Fibroblast of the conjunctiva (primary cell): Measurements from ENCODE around the gene KCNH3.

Experiments used
- DNase-seq: peaks from one replicate; pipeline ENCODE4 v3.0.0-alpha.2; 2010; ENCODE audit warnings: low read depth

The KCNH3 gene

DNA sequence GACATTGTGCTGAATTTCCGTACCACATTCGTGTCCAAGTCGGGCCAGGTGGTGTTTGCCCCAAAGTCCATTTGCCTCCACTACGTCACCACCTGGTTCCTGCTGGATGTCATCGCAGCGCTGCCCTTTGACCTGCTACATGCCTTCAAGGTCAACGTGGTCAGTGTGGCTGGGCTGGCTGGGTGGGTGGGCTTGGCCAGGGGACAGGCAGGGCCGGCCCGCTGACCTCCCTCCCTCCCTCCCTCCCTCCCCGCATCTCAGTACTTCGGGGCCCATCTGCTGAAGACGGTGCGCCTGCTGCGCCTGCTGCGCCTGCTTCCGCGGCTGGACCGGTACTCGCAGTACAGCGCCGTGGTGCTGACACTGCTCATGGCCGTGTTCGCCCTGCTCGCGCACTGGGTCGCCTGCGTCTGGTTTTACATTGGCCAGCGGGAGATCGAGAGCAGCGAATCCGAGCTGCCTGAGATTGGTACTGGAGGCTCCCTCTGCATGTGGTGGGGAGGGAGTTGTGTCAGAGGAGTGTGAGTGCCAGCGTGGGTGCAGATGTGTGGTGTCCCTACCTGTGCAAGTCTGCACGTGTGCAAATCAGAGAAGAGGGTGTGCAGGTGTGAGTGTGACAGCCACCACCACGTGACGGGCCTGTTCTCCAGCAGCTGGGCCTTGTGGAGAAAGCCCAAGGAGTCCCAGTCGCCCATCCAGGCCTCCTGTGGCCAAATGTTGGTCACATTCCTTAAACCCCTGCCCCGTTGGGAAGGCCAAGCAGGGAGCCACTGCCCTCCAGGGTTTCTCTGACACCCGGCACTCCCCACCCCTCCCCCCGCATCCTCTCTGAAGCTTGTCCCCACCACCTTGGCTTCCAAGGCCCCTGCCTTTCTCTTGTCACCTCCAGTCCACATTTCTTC is 5.3 kb downstream of the KCNH3 start:
- no peak for DNase-seq

DNA sequence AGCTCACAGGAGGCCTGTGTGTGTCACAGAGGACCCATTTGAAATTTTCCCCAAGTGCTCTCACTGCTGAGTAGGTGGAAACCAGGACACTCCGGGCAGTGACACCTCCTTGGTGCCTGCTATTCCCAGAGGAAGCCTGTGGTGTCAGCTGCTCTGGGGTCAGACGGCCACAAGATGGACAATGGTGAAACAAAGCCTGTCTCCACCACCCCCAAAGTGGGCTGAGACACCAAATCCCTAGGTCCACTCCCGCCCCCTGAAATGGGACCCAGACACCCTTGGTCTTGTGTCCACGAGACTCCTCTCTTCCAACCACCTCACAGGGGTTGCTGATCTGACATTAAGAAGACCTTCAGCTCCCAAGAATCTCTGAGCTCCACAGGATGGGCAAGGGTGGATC is 7.0 kb downstream of the KCNH3 start:
- DNase-seq: no peak

DNA sequence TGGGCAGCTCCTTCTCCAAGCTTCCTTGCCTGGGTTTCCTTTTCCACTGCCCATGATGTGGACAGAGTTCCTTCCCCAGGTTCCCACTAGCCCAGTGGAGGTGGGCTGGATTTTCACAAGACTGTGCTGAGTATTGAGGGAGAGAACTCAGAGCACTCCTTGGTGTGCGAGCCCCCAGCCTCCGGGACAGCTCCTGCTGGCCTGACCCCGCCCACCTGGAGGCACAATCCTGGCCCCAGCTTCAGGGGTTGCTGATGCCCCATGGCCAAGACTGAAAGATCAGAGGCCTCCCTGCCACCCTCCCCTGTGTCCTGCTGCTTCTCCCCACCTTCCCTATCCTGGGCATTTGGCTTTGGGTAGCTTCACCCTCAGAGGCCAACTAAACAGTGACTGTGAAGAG is 7.7 kb downstream of the KCNH3 start:
- no peak for DNase-seq

DNA sequence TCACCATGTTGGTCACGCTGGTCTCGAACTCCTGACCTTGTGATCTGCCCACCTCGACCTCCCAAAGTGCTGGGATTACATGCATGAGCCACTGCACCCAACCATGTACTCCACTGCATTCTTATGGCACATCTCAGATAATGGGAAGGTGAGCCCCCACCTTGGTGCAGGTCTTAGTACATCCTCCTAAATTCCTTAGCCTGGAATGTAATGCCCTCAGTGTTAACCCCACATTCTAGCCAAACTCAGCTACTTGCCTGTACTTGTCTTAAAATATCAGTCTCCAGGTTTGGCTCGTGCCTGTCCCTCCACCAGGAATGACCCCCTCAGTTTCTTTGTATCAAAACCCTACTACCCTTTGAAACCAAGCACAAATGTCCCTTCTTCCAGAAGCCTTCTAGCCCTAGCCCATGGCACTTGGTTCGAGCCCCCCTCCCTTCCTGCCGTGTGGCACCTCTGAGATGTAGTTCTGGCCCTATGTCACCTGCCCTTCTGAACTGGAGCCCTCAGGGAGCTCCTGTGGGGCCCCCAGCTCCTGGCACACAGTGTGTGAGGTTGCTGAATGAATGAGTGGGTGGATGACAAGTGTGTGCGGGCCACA is 8.4 kb downstream of the KCNH3 start:
- DNase-seq: no peak

DNA sequence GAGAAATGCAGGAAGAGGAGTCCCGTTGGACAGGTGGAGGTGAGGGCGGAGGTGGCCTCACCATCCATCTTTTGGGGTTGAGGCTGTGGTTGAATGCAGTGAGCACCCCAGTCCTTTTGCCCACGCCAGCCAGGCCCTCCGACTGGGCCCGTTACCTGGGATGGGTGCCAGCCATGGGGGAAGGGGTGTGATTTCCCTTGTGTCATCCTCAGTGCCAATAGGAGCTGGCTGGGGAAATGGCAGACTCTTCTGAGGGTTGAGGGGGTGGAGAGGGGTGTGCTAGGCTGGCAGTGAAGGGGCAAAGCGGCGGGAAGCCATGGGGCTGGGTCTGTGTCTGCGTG is 9.6 kb downstream of the KCNH3 start:
- DNase-seq: no peak

DNA sequence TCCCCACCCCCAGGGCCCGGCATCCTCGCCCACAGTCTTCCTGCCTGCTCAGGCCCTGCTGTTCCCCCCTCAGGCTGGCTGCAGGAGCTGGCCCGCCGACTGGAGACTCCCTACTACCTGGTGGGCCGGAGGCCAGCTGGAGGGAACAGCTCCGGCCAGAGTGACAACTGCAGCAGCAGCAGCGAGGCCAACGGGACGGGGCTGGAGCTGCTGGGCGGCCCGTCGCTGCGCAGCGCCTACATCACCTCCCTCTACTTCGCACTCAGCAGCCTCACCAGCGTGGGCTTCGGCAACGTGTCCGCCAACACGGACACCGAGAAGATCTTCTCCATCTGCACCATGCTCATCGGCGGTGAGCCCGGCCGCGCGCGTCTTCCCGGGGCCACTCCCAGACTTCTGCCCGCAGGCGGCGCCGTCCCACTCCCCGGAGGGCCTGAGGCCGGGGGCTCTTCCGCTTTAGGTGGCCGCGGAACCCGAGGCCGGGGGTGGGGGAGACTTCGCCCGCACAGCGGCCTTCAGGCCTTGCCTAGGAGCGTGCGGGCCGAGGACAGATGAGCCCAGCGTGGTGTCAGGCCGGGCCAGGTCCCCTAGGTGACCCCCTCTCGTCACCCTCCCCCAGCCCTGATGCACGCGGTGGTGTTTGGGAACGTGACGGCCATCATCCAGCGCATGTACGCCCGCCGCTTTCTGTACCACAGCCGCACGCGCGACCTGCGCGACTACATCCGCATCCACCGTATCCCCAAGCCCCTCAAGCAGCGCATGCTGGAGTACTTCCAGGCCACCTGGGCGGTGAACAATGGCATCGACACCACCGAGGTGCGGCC is 10.2 kb downstream of the KCNH3 start:
- DNase-seq: no peak

DNA sequence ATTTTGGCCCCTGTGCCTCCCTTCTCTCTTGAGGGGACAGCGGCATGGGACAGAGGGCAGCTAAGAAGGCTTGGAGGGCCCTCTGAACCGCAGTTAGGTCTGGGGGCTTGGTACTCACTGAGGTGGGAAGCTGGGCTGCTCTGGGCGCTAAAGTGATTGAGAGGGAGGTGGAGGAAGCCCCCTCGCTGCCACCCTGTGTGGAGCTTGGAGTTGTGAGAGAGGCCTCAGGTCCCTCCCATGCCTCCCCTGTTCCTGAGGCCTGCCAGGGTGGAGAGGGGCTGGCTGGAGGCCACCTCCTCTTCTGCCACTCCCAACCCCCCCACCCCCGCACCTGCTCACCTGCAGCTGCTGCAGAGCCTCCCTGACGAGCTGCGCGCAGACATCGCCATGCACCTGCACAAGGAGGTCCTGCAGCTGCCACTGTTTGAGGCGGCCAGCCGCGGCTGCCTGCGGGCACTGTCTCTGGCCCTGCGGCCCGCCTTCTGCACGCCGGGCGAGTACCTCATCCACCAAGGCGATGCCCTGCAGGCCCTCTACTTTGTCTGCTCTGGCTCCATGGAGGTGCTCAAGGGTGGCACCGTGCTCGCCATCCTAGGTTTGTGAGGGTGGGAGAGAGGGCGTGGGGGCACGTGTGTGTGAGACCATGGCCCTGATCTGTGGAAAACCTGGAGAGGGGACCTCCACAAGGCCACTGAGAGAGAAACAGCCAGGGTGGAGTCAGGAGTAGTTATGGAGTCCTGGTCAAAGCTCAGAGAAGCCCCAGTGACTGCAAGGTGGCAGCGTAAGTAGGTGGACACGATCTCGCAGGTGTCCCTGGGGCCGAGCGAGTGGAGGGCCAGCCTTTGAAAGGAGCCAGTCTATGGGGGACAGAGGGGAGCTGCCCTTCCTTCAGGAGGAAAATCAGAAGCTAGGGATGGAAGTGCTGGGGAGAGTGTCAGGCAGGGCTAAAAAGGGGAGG is 11.2 kb downstream of the KCNH3 start:
- DNase-seq: no peak

DNA sequence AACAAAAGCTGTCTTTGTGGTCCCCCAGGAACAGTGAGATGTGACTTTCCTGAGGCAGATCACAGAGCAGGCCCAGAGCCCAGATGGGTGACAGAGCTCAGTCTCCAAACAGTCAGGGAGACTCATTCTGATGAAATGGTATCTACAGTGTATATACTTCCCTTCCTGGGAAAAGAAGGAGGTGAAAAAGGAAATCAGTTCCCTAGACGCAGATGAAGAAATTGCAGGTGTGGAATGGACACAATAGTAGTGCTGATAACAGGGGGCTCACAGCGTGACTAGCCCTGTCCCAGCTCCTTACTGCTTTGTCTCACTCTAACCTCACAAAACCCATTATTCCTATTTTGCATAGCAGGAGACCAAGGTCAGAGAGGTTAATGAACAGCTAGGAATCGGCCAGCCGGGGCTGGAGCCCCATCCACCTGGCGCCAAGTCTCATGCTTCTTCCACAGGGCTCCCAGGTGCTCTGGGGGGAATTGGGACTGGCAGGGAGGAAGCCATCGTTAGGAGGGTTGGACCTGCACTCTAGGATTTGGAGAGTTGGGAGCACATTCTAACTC is 11.9 kb downstream of the KCNH3 start:
- DNase-seq: no peak

DNA sequence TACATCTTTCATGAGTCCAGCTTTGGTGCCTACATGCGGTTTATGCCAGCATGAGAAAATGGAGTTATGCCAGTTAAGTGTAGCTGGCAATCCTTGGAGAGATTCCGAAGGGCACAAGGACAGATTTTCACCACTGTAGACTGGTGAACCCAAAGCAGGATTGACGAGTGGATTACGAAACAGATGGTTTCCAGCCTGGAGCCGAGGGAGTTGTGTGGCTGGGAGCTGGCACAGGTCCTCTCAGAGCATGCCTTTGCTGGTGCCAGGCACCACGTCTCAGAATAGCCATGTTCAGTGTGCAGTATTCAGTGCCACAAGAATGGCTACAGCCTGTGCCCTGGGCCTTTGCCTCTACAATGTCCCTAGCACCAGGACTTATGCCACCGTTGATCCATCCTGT is 13.2 kb downstream of the KCNH3 start:
- DNase-seq: no peak

DNA sequence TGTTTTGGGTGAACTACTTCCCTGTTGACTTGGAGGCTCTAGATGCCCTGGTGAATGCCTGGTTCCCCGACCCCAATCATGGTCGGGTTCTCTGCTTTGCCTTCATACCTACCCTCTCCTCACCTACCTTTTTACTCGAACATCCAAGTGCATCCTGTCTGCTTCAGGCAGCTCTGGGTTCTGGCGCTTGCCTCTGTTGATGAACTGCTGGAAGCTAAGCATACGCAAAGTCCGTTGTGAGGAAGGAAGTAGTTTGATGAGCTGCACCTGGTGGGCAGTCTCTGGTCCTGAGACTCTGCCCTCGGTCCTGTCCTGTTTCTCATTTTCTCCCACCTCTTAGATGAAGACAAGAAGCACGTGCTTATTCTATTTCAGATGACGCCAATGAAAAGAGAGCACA is 13.6 kb downstream of the KCNH3 start:
- no peak for DNase-seq

DNA sequence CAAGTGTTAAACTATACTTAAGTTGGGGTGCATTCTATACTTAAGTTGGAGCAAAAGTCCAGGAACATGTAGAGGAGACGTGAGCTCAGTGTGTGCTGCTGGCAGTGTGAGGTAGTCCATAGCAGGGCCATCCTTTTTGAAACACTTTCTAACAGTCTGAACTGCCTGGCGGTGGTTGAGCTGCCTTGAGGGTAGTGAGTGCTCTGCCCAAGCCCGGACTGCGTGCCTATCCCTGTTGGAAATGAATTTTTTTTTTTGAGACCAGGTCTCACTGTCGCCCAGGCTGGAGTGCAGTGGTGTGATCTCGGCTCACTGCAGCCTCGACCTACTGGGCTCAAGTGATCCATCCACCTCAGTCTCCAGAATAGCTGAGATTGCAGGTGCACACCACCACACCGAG is 14.1 kb downstream of the KCNH3 start:
- DNase-seq: no peak

DNA sequence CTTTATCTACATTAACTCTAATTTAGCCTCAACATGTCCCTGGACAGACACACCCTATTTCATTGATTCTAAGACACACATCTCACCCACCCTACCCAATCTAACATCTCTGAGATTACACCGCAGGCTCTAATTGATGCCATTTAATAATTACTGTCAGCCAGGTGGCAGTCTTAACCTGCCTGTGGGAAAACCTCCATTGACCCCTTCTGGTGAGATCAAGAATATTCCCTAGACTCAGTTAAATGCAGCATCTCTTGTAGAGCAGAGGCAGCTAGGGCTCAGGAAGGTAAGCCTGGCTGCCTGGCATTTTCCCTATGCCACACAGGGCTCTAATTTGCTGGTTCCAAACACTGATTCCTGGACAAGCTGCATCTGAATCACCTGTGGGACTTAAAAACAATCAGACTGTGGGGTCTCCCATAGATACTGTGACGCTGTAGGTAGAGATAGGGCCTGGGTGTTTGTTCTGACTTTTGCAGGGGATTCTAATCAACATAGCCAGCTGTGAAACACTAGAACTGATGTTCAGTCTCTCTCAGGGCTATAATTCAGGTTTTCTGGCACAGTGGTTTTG is 14.8 kb downstream of the KCNH3 start:
- no peak for DNase-seq

DNA sequence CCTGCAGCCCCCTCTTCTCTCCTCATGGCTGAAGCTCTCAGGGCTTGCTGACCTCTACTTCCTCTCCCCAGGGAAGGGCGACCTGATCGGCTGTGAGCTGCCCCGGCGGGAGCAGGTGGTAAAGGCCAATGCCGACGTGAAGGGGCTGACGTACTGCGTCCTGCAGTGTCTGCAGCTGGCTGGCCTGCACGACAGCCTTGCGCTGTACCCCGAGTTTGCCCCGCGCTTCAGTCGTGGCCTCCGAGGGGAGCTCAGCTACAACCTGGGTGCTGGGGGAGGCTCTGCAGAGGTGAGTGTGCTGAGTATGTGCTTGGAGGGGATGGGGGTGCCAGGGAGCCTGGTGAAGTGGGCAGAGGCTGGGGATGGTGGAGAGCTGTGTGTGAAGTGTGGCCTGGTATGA is 15.4 kb downstream of the KCNH3 start:
- DNase-seq: no peak

DNA sequence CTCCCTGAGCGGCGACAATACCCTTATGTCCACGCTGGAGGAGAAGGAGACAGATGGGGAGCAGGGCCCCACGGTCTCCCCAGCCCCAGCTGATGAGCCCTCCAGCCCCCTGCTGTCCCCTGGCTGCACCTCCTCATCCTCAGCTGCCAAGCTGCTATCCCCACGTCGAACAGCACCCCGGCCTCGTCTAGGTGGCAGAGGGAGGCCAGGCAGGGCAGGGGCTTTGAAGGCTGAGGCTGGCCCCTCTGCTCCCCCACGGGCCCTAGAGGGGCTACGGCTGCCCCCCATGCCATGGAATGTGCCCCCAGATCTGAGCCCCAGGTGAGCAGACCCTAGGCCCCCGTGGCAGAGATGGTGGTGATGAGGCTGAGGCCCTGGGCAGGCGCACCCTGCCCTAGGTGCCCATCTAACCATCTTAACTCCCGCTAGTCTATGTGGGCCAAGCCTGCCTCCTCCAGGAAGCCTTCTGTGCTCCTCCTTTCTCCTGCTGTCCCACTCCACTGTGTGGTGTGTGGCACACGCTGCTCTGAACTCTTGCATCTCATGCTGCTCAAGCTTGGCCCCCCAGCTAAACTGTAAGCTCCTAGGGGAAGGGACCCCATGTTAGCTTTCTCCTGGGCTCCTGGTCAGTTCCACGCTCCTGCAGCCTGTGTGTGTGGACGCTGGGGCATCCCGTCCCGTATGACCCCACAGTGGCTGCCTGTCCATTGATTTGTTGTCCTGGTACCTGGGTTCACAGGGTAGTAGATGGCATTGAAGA is 17.0 kb downstream of the KCNH3 start:
- DNase-seq: no peak

DNA sequence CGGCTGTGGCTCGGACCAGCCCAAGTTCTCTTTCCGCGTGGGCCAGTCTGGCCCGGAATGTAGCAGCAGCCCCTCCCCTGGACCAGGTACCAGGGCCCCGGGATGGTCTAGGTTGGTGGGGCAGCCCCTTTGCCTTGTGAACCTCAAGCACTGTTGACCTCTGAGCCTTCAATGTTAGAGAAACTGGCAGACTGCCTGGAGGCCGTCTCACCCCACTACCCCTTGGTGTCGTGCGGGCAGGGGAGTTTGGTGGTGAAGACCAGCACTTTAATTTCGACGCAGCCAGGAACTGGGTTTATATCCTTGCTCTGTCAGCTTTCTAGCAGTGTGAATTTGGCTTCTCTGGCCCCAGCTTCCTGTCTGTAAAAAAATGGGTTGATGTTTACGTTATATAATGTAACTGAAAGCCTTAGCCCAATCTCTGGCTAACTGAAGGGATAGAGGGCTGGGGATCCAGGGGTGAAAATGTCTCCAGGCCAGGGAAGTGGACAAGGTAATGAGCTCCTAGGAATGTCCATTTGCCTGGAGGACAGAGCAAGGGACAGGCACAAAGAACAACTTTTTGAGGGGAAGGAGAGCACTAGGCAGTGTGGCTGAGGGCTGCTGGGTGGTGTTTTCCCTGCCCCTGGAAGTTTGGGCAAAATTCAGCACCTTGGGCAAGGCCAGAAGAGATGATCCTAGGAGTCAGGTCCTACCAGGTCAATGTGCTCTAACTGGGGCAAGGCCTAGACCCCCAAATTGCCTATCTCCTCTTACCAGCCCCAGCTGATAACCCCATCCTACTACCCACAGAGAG is 17.8 kb downstream of the KCNH3 start:
- no peak for DNase-seq

DNA sequence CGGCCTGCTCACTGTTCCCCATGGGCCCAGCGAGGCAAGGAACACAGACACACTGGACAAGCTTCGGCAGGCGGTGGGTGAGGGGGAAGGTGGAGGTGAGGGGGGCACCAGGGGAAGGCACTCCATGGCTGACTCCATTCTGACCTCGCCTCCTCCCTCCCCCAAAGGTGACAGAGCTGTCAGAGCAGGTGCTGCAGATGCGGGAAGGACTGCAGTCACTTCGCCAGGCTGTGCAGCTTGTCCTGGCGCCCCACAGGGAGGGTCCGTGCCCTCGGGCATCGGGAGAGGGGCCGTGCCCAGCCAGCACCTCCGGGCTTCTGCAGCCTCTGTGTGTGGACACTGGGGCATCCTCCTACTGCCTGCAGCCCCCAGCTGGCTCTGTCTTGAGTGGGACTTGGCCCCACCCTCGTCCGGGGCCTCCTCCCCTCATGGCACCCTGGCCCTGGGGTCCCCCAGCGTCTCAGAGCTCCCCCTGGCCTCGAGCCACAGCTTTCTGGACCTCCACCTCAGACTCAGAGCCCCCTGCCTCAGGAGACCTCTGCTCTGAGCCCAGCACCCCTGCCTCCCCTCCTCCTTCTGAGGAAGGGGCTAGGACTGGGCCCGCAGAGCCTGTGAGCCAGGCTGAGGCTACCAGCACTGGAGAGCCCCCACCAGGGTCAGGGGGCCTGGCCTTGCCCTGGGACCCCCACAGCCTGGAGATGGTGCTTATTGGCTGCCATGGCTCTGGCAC is 18.5 kb downstream of the KCNH3 start:
- no peak for DNase-seq

DNA sequence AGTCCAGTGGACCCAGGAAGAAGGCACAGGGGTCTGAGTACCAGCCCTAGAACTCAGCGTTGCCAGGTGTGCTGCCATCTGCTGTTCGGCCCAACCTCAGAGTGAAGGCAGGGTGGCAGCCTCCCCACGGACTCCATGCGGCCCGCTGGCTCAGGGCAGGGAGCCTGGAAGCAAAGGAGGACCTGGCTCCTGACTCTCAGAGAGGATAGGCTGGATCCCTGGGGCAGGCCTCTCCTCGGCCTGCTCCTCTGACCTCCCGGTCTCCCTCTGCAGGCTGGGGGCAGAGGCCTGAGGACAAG is 19.0 kb downstream of the KCNH3 start:
- no peak for DNase-seq

DNA sequence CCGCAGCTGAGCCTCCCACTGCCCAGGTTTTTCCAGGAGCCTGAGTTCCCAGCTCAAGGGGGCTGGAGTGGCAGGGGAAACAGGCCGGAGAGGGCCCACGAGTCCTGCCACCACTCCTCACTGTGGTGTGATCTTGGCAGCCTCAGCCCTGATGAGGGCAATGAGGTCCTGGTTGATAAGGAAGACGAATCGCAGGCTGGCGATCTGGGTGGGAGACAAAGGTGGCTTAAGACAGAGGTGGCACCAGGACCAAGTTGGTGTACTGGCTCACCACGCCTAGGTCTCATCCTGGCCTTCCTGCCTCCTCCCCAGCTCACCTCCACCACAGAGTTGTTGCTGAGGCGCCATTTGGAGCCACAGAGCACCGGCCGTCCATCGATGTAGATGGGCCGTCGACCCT is 19.7 kb downstream of the KCNH3 start:
- no peak for DNase-seq

DNA sequence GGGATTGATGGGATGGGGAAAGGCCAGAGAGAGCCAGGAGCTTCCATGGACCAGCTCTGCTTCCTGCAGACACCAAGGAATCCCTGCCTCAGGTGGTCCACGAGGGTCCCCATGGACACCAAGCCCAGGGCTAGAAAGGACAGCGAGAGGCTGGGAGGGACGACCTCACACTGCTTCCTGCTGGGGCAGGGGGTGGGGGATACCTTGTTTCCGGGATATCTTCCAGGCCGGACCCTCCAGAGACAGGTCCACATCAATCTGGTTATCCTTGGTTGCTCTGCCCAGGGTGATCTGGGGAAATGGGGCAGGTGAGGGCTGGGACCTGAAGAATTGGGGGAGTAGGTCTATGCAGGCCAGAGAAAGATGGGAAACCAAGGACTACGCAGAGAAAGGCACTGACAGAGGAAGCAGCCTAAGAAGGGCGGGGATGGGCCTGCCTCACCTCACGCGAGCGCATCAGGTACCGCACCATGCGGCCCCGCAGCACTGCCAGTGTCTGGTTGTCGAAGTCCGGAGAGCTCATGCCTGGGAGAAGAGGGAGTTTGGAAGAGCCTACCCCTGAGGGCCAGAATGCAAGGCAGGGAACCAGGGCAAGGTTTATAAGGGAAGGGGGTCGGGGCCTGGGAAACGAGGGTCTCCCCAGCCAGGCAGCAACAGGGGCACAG is 20.3 kb downstream of the KCNH3 start:
- DNase-seq: no peak
